Bone marrow (tissue), 2 donors: ENCODE measurements around the gene RAC2.

Experiments
- DNase-seq, 2 donors: peaks; one replicate each; lab custom pipeline; 2025; lab: John Stamatoyannopoulos, UW

The RAC2 gene

GRCh38 chr22:37221424-37222333, 22.4 kb downstream of the RAC2 start:
- no peak for DNase-seq

GRCh38 chr22:37220543-37220981, 23.5 kb downstream of the RAC2 start:
- DNase-seq: no peak

GRCh38 chr22:37219533-37219932, 24.5 kb downstream of the RAC2 start:
- no peak for DNase-seq

- no peak for DNase-seq
These were observed 25.2 kb downstream of the RAC2 start for GRCh38 chr22:37218771-37219411.

GRCh38 chr22:37218399-37218770, 25.7 kb downstream of the RAC2 start:
- DNase-seq: no peak

GRCh38 chr22:37215890-37216289, 28.2 kb downstream of the RAC2 start:
- DNase-seq: no peak

- DNase-seq: no peak
These were observed 29.4 kb downstream of the RAC2 start for GRCh38 chr22:37214731-37215030.

GRCh38 chr22:37213941-37214730, 29.9 kb downstream of the RAC2 start:
- DNase-seq: no peak

GRCh38 chr22:37213218-37213855, 30.7 kb downstream of the RAC2 start:
- no peak for DNase-seq

- no peak for DNase-seq
These were observed 31.7 kb downstream of the RAC2 start, which contains the start of gene SSTR3 for GRCh38 chr22:37212174-37212906. Gene SSTR3, minus strand, starts transcription at chr22:37212477. Its CDS starts 4,674 bp downstream, at chr22:37207803.

GRCh38 chr22:37211866-37212173, 32.2 kb downstream of the RAC2 start:
- DNase-seq: no peak

GRCh38 chr22:37211075-37211865, 32.8 kb downstream of the RAC2 start:
- no peak for DNase-seq

GRCh38 chr22:37210041-37210803, 33.8 kb downstream of the RAC2 start:
- DNase-seq: no peak

GRCh38 chr22:37209140-37209845, 34.8 kb downstream of the RAC2 start:
- no peak for DNase-seq

- DNase-seq: no peak
These were observed 35.5 kb downstream of the RAC2 start for GRCh38 chr22:37208401-37209139.

GRCh38 chr22:37207981-37208380, 36.1 kb downstream of the RAC2 start:
- DNase-seq: no peak

GRCh38 chr22:37206841-37207821, 36.9 kb downstream of the RAC2 start:
- DNase-seq: no peak
